SHP77 treated with DMSO at 0.1 percent for 48 hours (cell line): Measurements from ENCODE around the gene KY.

Experiments
- DNase-seq: peaks from one replicate; lab custom pipeline; 2025; lab: John Stamatoyannopoulos, UW

The KY gene, protein sequence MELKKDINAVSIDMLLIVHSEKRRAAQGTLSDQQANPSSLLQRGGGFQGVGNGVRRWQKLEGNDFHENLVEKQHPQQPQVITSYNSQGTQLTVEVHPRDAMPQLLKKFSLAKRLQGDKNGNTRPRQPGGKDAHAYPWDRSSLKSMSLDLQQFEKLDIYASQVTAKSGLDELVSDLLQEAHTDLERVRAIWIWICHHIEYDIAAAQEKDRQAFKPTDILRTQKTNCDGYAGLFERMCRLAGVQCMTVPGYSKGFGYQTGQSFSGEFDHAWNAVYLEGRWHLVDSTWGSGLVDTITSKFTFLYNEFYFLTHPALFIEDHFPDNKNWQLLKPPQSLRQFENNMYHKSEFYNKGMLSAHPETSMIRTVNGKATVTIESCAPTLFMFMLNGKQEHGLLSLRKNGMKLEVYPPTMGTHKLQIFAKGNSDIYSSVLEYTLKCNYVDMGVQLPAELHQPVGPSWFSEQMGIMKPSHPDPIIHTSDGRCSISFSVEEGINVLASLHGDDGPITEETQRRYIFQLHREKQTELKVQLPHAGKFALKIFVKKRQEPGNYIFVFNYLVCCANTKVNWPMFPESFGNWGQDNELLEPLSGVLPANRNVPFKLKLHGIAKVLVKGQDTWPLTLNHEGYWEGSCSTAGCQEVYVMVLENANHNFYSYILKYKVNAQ

DNA sequence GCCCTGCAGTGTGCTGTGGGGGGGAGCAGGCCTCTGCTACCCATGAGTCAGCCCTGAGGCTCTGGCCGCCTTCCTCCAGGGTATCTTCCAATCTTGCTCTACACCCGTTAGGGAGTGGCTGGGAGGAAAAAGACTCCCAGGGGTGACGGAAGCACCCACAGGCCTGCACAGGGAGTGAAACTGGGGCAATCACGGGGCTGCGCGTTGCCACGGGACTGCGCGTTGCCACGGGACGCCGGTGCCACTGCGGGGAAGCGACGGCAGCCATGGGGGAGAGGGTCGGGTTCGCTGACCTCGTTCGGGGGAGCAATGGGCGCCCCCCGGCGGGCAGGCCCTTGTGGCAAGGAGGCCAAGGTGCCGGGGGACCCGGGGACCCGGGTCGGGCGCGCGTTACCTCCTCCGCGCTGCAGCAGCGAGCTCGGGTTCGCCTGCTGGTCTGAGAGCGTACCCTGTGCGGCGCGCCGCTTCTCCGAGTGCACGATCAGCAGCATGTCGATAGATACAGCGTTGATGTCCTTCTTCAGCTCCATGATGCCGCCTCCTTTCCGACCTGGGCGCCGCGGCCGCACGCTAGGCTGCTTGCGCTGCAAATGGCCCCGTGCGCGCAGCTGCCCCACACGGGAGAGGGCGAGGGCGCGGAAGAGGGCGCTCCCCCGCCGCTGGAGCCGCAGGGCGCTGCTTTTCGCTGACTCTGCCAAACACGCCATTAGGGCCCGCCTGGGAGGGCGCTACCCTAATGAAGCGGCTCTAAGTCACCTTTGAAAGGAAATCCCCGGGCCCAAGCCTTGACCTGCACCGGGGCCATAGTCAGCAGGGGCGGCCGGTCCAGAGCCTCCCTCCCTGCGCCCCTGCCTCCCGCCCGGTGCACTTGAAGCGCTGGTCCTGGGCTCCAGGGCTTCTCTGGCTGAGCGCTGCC is at the start of gene KY:
Gene KY (minus strand): TSS at position 592 of the 916 bp plus-strand sequence. CDS start 62 bp downstream, at position 530.
- DNase-seq = no peak

DNA sequence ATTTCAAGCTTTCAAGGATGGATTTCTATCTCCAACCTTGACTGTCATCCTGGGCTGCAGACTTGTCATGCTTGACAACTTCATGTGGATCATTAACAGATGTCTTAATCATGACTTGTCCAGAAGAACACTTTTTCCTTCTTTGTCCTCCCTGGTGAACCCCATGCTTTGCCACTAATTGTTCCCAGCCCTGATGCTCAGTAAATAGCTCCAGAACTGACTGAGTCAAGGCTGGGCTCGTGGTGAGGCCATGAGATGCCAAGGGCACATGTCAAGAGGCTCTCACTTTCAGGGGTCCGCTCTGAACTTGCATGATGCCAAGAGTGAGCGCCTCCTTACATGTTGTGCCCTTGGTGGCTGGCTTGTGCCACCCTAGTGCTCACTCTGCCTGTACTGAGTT is 48.9 kb upstream of the KY start:
- no peak for DNase-seq

DNA sequence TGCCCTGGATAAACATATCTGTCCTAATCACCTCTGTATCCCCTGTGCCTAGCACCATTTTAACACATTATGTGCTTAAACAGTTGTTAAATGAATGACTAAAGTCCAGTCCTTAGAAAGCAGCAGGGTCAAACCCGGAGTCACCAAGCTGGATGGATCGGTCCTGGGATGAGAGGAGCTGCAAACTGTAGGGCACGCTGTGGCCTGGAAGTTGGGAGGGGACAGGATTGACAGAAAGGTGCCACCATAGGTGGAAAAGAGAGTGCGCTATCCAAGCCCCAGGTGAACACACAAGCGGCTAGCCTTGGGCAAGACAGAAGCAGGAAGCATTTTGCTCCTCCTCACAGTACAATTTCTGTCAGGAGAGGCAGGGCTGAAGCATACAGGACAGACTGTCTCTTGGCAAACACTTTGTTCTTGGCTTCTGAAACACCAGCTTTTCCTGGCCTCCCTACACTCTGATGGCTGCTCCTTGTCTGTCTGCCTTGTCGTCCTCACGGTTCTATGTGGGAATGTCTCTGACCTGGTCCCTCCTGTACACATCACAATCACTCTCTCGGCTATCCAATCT is 48.4 kb upstream of the KY start:
- DNase-seq = no peak

DNA sequence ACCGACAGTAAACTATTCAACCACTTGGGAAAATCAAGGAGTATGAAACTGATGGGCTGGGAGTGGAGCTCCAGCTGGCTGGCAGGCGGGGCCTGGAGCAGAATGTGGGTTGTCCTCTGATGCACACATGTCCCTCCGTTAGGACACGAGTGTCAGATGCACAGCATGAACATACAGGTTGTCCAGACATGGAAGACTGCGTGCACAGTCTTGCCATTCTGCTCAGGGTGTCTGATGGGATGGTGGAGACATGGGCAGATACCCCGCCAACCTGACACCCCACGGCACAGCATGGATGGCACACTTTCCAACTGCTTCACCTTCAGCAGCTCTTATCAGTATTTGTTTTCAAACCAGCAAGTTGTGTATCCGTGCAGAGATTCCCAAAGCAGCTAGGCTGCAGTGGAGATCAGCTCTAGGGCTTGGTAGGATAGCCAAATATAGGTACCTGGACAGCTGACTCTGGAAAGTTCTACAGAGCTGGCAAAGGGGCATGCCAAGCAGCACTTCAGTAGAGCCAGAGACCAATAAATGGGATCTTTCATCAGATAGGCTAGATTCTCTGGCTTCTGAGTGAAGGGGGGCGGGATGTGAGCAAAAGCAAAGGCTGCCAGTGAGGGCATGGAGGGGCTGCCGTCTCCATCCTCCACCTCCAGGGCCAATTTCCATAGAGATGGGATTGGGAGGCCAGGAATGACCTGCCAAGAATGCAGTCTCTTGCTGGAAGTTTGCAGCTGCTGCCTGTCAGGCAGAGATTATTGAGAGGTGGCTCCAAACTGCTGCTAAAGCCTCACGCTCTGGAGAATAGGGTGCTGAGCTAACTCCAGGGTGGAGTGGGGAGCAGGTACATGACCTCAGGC is 47.2 kb upstream of the KY start:
- DNase-seq = no peak

DNA sequence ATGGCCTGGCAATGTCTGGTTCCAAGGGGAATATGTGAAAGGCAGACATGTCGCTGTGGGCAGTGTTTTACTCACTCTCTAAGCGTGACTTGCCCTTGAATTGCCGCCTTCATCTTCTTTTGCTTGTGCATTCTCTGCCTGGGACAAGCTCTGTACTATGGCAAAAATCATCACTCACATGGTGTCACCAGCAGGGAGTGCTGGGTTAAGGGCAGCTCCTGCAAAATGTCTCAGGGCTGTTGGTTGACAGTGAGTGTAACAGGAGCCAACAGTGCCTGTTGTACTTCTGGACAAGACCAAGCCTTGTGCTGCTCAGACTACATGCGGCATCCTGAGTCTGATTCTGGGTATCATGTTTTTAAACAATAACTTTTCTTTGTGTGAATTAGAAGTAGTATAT is 45.3 kb upstream of the KY start:
- DNase-seq = no peak

DNA sequence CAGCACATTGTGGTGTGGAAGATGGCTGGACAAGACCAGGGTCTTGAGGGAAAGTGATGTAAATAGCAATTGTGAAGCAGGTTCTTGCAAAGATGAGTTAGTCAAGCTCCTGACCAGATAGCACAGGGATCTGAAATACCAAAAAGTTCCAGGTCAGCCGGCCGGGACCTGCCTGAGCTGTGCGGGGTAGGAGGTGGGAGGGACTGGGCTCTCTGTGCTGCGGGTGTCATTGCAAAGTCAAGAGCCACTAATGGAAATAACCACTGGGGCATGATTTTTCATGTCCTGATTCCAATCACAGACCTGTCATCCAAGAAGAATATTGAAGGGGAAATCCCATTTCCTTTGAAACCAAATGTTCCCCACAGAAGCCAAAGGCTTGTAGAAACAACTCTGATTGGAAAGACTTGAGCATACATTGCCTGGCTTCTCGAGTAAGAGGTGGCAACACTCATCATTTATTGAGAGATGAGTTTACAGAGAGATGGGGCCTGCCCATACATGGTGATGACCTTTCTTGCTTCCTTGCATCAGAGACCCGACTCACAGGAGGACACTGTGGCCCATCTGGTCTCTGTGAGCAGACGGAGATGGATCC is 44.2 kb upstream of the KY start:
- DNase-seq = no peak

DNA sequence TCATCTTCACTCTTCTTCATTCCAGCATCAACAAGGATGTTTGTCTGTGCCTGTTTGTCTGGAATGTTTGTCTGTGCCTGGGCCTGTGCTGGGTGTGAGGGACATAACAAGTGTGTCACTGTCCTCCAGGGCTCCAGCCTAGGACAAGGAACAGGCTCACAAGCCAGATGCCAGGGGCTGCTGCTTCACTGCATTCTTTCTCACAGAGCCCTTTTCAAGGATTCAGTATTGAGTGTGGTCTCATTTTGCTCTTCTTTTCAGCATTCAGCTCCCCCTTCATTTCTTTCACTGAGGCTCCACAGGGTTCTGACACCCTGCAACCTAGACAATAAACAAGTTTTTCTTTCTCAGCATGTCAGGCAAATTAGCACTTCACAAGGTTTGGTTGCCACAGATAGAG is 43.6 kb upstream of the KY start:
- no peak for DNase-seq

DNA sequence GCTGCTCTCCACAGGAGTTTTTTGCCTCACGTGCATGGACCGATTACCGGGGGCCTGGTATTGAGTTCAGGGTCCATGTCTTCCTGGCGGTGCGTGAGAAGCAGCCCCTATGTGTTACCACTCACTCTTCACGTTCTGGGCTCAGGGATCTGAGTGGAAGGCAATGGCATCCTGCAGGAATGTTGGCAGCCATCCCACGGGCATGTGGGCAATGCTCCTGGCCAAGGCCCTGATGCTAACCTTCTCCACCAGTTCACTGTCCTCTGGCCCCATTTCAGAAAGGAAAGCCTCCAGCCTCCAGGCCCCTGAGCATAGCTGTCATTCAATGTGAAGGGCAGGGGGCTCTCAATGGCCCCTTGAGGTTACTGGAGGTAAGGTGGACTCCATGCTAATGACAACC is 43.0 kb upstream of the KY start:
- DNase-seq = no peak

DNA sequence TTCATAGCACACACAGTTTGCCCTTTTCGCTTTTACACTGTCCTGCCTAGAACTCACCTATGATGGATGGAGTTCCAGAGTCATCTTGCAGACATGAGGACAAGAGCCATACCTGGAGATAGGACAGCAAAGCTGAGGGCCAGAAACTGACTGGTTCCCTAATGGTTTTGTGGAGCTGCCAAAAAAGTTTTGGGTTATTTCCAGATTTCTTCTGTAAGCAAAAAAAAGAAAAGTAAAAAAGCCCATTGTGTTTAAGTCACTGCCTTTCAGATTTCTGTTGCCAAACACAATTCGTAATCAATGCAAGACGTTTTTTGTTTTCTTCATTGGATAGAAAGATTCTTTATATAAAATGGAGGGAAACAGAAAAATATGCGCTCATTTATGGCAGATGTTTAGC is 42.4 kb upstream of the KY start:
- no peak for DNase-seq

DNA sequence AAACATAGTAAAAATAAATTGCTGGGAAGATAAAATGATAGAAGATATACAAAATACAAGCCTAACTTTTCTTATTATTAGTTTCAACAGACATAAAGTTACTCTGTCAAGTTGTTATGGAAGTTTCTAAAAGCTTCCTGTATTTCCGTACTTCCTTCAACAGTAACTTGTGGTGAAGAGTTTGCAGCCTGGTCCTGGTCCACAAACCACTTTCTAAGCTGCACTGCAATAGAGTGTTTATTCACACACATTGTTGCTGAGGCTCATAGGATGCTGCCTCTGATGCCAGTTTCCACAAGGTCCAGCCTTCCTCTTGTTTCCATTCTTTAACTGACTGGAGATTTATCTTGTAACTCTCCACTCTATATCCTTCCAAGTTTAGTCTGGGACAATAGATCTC is 39.4 kb upstream of the KY start:
- DNase-seq = no peak

DNA sequence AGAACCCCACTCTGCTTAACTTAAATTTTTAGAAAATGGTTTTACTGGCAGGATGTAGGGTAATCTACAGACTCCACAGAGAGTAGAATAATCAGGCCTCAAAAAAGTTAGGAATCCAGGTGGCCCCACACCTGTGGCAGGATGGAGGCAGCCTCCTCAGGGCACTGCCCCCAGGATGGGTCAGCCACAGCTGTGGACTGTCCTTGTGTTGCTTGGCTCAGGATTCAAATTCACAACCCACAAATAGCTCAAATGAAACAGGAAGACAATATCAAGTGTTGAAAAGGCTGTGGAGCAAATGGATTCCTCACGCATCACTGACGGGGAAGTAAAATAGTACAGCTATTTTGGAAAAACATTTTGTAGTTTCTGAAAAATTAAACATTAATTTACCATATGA is 36.8 kb upstream of the KY start:
- no peak for DNase-seq

DNA sequence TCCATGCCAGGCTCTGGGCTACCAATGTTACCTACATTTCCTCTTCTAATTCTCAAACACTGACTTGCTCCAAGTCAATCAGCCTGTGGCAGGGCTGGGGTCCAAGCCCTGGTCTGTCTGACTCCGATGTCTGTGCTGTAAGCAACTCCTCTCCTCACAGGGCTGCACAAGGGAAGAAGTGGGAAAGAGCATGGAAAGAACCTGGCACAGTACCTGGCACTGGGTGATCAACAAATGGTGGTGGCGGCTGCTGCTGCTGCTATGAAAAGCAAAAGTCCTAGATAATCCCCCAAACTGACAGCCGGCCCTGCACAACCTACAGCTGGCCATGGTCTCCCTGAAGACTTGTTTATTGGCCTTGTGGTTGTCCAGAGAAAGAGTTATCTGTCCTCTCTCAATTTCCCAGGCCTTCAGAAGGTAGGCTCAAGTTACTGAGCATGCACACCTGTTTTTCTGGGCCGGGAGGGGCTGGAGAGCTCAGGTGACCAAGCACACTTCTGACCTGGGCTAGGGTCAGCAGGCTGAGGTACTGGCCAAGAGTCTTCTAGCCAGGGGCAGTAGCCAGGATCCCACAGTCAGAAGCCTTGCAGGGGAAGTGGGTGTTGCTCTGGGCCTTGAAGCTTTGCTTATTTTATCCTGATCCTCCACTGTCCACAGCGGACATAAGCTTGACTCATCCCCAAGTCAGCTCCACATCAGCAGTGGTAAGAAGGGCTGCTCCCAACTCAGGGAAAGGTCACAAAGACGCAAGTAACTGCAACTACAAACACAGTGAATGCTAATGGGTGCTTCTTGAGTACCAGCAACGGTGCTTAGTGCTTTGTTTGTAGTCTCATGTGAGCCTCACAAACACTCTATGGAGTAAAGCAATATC is 35.3 kb upstream of the KY start:
- no peak for DNase-seq

DNA sequence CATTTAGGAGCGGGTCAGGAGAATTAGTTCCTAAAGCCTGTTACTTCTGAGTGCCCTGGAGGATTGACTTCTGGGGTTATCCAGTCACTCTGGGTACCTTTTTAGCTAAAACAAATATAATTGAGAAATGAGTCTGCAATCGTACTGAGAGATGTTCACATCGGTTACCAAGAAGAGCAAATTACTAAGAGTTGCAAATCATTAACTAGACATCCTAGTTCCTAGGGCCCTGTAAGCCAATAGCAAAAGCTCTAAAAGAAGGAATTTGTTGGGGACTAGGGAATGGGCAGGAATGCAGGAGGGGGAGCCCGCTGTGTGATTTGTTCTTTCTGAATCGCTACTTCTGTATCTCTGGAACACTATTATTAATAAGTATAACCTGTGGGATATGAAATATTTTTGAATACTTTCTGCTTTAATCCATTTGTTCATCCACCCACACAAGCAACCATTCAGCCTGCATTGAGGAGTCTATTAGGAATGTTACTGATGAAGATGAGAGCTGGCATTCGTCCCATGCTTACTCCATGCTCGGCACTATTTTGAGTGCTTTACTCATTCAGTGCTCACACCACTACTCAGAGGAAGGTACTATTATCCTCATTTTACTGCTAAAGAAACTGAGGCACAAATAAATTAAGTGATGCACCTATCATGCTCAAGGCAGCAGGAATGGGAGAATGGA is 31.5 kb upstream of the KY start:
- no peak for DNase-seq

DNA sequence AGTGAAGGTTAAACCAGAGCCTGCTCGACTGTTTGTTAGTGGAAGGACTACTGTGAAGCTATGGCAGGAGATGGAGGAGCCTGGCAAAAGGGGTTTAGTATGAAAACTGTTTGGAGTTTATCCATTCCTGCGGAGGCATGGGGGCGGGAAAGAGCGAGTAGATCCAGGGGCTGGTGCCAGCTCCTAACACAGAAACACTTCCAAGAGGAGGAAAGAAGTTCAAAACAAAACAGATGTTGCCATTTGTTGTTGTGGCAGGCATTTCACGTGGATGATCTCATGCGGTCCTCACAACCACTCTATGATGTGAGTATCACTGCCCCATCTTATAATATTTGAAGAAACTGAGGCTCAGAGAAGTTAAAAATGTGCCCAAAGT is 30.7 kb upstream of the KY start:
- no peak for DNase-seq

DNA sequence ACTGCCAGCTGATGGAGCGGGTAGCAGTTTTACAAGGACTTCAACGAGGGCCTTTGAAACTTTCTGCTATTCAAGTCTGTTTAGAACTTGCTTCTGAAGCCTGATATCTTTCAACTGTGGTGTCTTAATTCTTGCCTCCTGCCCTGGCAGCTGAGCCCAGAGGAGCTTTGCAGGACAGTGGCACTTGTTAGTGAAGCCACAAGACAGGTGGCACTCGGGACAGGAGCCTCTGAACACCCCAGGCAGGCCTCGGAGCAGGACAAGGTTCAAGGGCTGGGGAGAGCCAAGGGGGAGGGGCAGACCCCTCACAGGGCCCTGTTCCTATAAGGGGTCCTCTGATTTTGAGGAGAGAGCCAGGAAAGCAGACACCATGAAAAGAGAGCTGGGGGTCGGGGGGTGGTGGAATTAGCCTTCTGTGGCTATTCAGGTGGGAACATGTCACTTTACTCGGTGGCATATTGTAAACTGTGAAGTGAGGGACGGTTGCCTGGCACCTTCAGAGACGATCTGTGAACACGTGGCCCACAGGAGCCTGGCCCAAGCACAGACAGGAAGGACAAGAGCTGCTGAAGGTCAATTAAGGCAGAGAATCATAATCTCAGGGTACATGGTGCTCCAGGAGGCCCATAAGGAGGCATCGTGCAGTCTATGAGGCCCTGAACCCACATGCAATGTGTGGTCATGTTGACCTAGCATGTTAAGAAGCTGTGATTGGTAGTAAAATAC is 30.1 kb upstream of the KY start:
- no peak for DNase-seq

DNA sequence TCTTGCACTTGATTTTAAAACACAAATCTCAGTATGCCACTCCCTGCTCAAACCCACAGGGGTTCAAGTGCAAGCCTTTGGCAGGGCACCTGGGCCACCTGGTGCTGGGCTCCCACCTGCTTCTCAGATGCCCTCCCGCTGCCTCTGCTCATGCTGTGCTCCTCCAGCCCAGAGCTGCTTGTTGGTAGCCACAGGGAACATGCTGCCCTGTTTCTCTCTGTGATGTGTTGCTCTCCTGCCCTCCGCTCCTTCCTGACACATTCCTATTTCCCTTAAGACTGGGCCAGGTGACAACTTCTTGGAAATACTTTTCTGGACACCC is 27.1 kb upstream of the KY start:
- DNase-seq = no peak

DNA sequence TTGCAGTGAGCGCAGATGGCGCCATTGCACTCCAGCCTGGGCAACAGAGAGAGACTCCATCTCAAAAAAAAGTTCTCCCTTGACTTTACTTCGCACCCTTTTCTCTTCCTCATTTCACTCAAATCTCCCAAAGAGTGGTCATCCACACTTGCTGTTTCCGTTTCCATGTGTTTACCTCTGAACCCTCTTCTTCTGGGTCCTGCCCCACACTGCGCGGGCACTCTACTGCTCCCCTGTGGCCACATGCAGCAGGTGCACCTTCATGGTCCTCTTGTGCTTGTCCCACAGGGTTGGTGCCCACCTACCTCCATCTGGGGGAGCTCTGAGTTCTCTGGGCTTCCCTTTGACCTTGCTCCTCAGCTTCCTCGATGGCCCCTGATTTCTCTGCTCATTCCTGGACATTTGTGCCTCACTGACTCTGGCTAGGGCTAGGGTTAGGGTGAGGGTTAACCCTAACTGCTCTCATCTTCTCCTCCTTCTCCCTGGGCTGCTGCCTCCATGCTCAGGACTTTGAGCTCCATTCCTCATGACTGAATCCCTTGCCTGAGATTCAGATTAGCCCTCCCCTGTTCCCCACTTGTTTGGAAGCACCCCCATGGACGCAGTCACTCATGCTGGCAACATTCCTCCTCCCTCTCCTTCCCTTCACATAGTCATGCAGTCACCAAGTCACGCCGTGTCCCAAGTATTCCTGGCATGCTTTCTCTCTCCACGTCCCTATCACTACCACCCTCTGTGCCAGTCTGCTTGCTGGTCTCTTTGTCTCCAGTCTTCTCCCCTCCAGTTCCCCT is 26.6 kb upstream of the KY start:
- no peak for DNase-seq

DNA sequence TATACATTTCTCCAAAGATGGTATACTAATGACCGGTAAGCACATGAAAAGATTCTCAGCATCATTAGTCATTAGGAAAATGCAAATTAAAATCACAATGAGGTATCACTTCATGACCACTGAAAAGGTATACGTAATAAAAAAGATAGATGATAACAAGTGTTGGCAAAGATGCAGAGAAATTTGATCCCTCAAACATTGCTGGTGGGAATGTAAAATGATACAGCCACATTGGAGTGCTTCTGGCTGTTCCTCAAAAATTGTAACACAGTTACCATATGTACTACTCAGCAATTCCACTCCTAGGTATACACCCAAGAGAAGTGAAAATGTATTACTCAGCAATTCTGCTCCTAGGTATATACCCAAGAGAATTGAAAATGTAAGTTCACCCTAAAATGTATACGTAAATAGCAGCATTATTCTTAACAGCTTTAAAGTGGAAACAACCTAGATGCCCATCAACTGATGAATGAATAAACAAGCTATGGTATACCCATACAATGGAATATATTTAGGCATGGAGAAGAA is 25.0 kb upstream of the KY start:
- DNase-seq = no peak
